Stimulated activated CD4-positive, alpha-beta T cell treated with anti-CD3 and anti-CD28 coated beads, Interleukin-12 subunit alpha, Interleukin-12 subunit beta, amount 100 ng/mL, for 48 hours (primary cell): ENCODE results near the gene FAM83E.
A peak's percentile ranks its signal among the peaks of the same experiment; 100 is the strongest.

ENCODE experiments used
- DNase-seq, 3 donors: peaks; one replicate each; pipeline ENCODE4 v3.0.0-alpha.2; 2020; ENCODE audit warnings: low read depth in 2 of 3, low spot score in 1 of 3

The FAM83E gene

DNA sequence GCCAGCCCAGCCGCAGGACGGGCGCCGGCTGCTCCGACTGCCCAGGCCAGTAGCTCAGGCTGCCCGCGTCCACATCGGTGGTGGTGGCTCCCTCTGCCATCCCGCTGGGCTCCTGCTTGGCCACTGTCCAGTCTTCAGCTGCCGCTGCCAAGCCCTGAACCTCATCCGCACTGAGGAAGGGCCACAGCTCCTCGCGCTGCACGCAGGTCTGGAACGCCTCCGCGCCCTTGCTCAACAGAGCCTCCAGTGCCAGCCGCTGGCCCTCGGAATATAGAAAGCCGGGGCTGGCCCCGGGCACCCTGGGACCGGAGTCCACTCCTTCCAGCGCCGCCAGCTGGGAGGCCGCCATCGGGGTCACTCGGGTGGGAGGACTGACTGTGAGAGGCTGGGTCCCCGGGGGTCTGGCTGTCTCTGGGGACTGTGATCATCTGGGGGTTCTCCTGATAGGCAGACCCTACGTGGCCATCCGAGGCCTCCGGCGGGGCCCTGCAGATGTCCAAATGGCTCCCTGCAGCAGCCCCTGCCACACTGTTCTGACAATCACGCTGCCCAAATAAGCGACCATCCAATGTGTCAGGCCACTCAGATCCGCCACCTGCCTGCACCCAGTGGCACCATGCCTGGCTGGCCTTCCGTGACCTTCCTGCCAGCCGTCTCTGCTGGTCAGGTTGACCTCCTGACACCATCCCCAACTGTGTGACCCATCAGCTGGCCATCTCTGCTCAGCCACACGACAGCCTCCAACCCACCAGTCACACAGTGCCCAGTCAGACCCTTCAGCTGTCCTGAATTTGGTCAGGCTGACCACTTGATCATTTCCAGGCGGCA lies 1.6 kb downstream of the FAM83E start:
- DNase-seq = no peak

DNA sequence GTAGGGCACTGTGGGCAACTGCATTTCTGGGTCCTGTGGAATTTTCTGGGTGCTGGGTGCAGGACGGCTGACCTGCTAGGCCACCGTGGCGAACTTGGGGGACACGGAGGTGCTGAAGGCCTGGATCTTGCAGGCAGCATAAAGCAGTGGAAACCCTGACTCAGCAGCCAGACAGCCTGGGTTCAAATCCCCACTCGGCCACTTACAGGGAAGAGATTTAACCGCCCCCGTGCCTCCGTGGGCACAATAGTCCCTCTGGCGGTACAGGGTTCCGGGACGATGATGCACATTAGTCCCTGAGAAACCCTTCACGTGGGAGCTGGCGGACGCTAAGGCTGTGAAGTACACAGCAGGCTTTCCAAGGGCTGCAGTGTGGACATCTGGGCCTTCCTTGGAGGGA lies 3.0 kb downstream of the FAM83E start:
- DNase-seq = no peak

- DNase-seq = no peak
Measured at GRCh38 chr19:48609571-48610108, 5.2 kb downstream of the FAM83E start.

DNA sequence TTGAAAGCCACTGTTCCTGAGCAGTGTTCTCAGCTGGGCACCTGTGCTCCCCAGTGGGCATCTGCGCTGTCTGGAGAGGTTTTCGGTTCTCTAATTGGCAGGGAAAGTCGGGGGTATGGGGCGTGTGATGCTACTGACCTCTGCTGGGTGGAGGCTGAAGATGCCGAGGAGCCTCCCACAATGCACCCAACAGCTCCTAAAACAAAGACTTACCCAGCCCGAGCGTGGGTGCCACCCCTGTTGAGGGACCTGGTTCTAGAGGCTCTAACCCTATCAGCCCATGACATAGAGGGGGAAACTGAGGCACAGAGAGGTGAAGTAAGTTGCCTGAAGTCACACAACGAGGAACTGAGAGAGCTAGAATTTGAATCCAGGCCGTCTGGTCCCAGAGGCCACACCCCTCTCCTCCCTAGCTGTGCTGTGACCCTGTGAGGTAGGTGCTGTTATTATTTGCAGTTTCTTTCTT lies 6.0 kb downstream of the FAM83E start:
- no peak for DNase-seq

DNA sequence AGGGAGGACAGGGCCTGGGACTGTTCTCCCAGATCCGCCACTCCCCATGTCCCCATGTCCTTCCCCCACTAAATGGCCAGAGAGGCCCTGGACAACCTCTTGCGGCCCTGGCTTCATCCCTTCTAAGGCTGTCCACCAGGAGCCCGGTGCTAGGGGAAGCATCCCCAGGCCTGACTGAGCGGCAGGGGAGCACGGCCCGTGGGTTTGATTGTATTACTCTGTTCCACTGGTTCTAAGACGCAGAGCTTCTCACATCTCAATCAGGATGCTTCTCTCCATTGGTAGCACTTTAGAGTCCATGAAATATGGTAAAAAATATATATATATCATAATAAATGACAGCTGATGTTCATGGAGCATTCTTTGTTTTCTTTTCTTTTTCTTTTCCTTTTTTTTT lies 7.5 kb downstream of the FAM83E start:
- DNase-seq = no peak

- no peak for DNase-seq
Measured at GRCh38 chr19:48606463-48607358, 8.2 kb downstream of the FAM83E start, which contains the start of gene SPACA4. SPACA4 (plus strand) TSS chr19:48606742; CDS start chr19:48606979, 237 bp downstream.

- DNase-seq = no peak
Measured at GRCh38 chr19:48603850-48604249, 11.0 kb downstream of the FAM83E start.

GRCh38 chr19:48603449-48603848 lies 11.4 kb downstream of the FAM83E start:
- no peak for DNase-seq

DNA sequence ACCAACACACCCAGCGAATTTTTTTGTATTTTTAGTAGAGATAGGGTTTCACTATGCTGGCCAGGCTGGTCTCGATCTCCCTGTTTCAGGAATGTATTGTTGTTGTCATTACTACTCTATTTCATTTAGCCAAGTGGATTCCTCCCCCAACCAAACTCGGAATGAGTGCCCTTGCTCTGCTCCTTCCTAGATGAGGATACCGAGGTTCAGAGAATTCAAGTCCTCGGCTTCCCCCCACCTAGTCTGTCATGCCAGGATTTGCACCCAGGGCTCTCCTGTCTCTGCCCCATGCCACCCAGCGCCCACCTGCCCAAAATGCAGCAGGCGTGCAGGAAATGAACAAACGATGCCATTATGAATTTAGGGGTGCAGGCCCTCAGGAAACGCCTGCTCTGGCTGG lies 11.9 kb downstream of the FAM83E start:
- DNase-seq = no peak

DNA sequence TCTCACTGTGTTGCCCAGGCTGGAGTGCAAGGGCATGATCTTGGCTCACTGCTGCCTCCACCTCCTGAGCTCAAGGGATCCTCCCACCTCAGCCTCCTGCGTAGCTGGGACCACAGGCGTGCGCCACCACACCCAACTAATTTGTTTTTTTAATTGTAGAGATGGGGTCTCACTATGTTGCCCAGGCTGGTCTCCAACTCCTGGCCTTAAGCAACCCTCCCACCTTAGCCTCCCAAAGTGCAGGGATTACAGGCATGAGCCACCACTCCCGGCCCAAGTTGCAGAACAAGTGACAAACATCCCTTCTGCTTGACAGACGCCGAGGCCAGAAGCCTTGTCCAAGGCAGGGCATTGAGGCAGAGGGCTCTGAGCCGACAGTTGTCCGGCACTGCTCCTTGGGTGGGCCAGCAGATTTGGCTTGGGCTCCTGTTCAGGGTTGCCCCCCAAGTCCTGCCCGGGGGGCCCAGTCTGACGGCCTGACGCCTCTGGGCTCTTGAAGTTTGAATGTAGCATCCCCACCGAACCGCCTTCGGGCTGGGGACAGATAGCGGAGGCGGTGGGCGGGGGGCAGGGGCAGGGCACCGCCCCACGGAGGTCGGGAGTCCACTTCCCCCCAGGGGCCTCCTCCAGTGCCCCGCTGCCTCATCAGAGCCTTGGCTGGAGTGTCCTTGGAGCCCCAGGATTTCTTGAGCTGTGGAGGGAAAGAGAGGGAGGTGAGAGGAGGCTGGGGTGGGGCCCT lies 14.0 kb downstream of the FAM83E start:
- no peak for DNase-seq

DNA sequence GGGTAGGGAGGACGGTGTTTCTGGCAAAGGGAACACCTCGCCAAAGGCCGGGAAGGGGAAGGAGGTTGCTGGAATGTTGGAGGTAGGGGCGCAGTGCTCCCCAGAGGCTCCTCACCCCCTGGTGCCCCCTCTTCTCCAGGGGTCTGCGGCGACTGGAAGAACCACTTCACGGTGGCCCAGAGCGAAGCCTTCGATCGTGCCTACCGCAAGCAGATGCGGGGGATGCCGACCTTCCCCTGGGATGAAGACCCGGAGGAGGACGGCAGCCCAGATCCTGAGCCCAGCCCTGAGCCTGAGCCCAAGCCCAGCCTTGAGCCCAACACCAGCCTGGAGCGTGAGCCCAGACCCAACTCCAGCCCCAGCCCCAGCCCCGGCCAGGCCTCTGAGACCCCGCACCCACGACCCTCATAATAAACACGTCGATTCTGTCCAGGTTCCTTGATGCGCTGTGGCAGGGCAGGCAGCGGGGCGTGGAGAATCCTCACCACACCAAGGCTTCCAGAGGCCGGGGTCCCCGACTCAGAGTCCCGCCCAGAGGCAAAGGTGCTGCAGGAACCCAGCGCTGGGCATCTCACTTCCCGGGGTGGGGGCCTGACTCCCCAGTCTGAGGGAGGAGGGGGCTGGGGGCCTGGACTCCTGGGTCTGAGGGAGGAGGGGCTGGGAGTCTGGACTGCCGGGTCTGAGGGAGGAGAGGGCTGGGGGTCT lies 15.7 kb downstream of the FAM83E start:
- DNase-seq = no peak

DNA sequence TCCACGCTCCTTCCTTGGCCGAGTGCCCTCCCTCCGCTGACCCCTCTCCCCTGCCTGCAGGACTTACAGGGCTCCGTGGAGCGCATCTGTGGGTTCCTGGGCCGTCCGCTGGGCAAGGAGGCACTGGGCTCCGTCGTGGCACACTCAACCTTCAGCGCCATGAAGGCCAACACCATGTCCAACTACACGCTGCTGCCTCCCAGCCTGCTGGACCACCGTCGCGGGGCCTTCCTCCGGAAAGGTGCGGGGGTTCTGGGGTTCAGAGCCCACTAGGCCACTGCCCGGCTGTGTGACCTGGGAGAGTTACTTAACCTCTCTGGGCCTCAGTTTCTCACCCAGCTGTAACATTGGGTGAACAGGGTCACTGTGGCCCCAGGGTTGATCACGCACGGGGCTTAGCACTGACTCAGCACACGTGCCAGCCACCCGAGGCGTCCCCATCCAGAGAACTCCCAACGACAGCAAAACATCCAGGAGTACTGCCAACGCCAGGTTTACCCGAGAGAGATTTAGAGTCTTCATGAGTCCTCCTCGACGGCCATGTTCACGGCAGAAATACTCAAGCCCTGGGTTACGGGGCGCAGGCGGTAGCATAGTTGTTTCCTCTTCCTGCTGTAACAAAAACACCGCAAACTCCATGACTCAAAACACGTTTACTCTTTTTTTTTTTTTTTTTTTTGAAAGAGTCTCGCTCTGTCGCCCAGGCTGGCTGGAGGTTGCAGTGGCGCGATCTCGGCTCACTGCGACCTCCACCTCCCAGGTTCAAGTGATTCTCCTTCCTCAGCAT lies 18.0 kb downstream of the FAM83E start:
- DNase-seq = no peak

- no peak for DNase-seq
Measured at GRCh38 chr19:48596237-48596636, 18.6 kb downstream of the FAM83E start.

DNA sequence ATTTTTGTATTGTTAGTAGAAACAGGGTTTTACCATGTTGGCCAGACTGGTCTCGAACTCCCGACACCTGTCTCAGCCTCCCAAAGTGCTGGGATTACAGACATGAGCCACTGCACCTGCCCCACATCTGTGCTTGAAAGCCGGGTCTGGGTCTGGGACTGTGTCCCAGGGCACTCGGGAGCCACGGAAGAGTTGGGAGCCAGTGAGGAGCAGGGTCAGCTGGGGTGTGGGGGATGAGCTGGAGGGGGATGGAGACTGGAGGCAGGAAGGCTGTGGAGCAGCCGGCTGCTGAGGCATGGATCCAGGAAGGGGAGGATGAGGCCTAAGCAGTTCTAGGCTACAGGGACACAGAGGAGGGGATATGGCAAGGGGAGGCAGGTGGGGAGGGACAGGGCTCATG lies 19.0 kb downstream of the FAM83E start:
- no peak for DNase-seq

GRCh38 chr19:48595171-48595570 lies 19.7 kb downstream of the FAM83E start:
- no peak for DNase-seq

- no peak for DNase-seq
Measured at GRCh38 chr19:48591021-48591420, 23.9 kb downstream of the FAM83E start.

- DNase-seq = peak; percentile 75 to 85 (median 85)
Measured at GRCh38 chr19:48588670-48589401, 26.0 kb downstream of the FAM83E start.

DNA sequence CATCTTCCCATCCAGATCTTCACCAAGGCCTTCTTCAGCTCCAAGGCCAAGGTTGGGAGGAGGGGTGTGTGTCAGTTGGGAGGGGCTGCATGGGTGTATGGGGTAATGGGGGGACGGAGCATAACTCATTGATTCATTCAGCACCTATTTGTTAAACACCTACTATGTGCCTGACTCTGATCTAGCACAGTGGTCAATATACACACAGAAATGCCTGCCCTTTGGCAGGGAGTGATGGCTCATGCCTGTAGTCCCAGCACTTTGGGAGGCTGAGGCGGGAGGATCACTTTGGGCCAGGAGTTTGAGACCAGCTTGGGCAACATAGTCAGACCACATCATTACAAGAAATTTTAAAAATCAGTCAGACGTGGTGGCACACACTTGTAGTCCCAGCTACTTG lies 27.5 kb downstream of the FAM83E start:
- DNase-seq = no peak

DNA sequence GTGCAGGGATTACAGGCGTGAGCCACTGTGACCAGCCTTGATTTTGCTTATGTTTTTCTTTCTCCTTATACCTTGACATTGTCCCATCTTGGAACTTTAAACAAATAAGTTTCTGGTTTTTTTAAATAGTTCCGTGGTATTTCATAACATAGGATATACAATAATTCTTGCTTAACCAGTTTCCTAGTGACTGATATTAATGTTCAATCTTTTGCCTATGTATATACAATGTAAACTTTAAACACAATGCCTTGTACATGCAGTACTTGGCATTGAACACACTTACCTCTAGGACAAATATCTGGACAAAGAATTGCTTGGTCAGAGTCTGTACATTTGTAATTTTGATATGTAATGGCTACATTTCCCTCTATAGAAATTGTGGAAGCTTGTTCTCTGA lies 32.7 kb downstream of the FAM83E start:
- DNase-seq = no peak
